Adrenal gland (tissue), 12 donors: ENCODE data around the gene ATXN1. TPM values are rescaled to one million over a fixed set of nuclear protein-coding genes. Genes with fewer than 3 reads are reported as not detected.

Experiments
- DNase-seq, 7 donors: peaks; one replicate each; pipeline ENCODE4 v3.0.0-alpha.2; 2019 to 2020
- H3K27ac ChIP-seq, 5 donors: fragments of 200-600 bp; sonication (generic) in 4 of 5; 1 replicate in 3 of 5; 2 replicates in 2 of 5; pipeline versions ENCODE4 v1.5.1 to v1.8.0; 2016 to 2020; ENCODE audit warnings: mild to moderate bottlenecking in 1 of 5
- H3K27me3 ChIP-seq: fragments of 200-600 bp; 2 replicates; pipeline ENCODE4 v1.8.0; 2021
- H3K36me3 ChIP-seq, 2 donors: fragments of 200-600 bp; replicated peaks in 1 of 2; 1 replicate in 1 of 2; 2 replicates in 1 of 2; pipeline versions ENCODE4 v1.5.1 to v1.8.0; 2018 to 2022
- H3K4me1 ChIP-seq, 2 donors: fragments of 200-600 bp; replicated peaks in 1 of 2; 1 replicate in 1 of 2; 2 replicates in 1 of 2; pipeline versions ENCODE4 v1.5.1 to v1.8.0; 2018 to 2021
- H3K4me3 ChIP-seq, 4 donors: fragments of 200-600 bp; sonication (generic) in 3 of 4; one replicate each; pipeline ENCODE4 v1.5.1; 2016 to 2018
- H3K9me3 ChIP-seq, 3 donors: fragments of 200-600 bp; sonication (generic) in 1 of 3; replicated peaks in 1 of 3; 1 replicate in 2 of 3; 2 replicates in 1 of 3; pipeline versions ENCODE4 v1.5.1 to v1.8.0; 2016 to 2021
- POLR2A ChIP-seq, 2 donors: fragments of 450-650 bp; IDR thresholded peaks; one replicate each; pipeline ENCODE4 v1.6.1; 2017; ENCODE audit warnings: antibody characterized with exemption in 2 of 2, mild to moderate bottlenecking in 2 of 2, moderate library complexity in 1 of 2
- WGBS, 4 donors: extraction: QIAGEN DNeasy Blood & Tissue Kit in 2 of 4; methylation state at CpG; one replicate each; pipeline versions ENCODE4 v1.1.5 to v1.1.7; 2013 to 2017; 5-methylcytosine and 5-hydroxymethylcytosine counted together
- intact Hi-C, 2 donors: fragments of 100-400 bp; cut with DNase I; formaldehyde crosslinking; loops; one replicate each; pipeline versions ENCODE4 v1.14.1 to v1.15.0; 2022 to 2023
- polyA plus RNA-seq, 3 donors: library from polyadenylated mRNA; stranded (reverse); fragments of 200-250 nt in 2 of 3; fragments of 350-450 nt in 1 of 3; fragmentation: Illumina TruSeq in 1 of 3; extraction: RNeasy Lipid Tissue Mini Kit (QIAGEN cat#74804) in 1 of 3; gene quantifications; one replicate each; pipeline ENCODE4 v1.2.3, GENCODE V29; 2013 to 2014
- total RNA-seq, 9 donors: library from RNA; depleted of rRNA in 4 of 9; stranded (reverse); fragments of >200 nt in 4 of 9; fragments of 120-200 nt in 1 of 9; fragmentation: NEBNext Ultra II Directional in 1 of 9; extraction: Animal tissue kit (Norgen Biotek cat#: 25700) in 1 of 9; gene quantifications; one replicate each; pipeline versions ENCODE4 v1.1.0 to v1.2.4, GENCODE V29; 2013 to 2023
- TF ChIP-seq, protein P1 (sequence below), 6 experiments: fragments of 450-650 bp in 4 of 6; fragments of 200-600 bp in 2 of 6; sonication (generic) in 1 of 6; IDR thresholded peaks; 1 replicate in 5 of 6; 2 replicates in 1 of 6; pipeline versions ENCODE4 v1.5.1 to v1.8.0; 2016 to 2021; ENCODE audit warnings: antibody characterized with exemption in 6 of 6, mild to moderate bottlenecking in 2 of 6, moderate library complexity in 1 of 6
- donor health status: healthy with polysubstance abuse.
- donor health status: Bipolar disorder and iron deficiency.
- donor health status: DM: yes; HTN: yes; CAD: no.
- donor health status: DM: no; HTN: no; CAD: no.
- donor health status: DM: no; HTN: no; CAD: no.
- donor health status: DM: yes; HTN: yes; CAD: no.

Gene ATXN1
- total and polyA plus RNA-seq, 12 donors = 3.4 to 51.3 (median 25.4) TPM

GRCh38 chr6:16564436-16564835 is 196.8 kb downstream of the ATXN1 start:
- no peak for DNase-seq
- no peak for TF ChIP-seq POLR2A (IDR thresholded peaks at IDR 0.05)
- TF ChIP-seq, protein P1, sequence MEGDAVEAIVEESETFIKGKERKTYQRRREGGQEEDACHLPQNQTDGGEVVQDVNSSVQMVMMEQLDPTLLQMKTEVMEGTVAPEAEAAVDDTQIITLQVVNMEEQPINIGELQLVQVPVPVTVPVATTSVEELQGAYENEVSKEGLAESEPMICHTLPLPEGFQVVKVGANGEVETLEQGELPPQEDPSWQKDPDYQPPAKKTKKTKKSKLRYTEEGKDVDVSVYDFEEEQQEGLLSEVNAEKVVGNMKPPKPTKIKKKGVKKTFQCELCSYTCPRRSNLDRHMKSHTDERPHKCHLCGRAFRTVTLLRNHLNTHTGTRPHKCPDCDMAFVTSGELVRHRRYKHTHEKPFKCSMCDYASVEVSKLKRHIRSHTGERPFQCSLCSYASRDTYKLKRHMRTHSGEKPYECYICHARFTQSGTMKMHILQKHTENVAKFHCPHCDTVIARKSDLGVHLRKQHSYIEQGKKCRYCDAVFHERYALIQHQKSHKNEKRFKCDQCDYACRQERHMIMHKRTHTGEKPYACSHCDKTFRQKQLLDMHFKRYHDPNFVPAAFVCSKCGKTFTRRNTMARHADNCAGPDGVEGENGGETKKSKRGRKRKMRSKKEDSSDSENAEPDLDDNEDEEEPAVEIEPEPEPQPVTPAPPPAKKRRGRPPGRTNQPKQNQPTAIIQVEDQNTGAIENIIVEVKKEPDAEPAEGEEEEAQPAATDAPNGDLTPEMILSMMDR (IDR thresholded peaks at IDR 0.05) = no peak
- H3K27me3 ChIP-seq = no peaks in the 10 kb centered on the region
- no peaks in the 10 kb centered on the region for H3K36me3 ChIP-seq
- H3K4me3 ChIP-seq = no peak overlapping the region
- H3K9me3 ChIP-seq = no peaks in the 10 kb centered on the region
- intact Hi-C loops = no loop called here
- H3K27ac ChIP-seq = no peak overlapping the region
- WGBS, 4 donors = 75 to 85% (median 82%) methylated on average over 2 of the region's 2 CpGs
- no peaks in the 10 kb centered on the region for H3K4me1 ChIP-seq

GRCh38 chr6:16563628-16564240 is 197.5 kb downstream of the ATXN1 start:
- WGBS, 4 donors = 84 to 94% (median 89%) methylated on average over 10 of the region's 10 CpGs
- TF ChIP-seq POLR2A (IDR thresholded peaks at IDR 0.05) = no peak
- TF ChIP-seq, protein P1 (IDR thresholded peaks at IDR 0.05) = no peak
- Histone ChIP-seq H3K4me3 (no peak overlapping the region), H3K36me3 (no peaks in the 10 kb centered on the region), H3K4me1 (peaks cover 0 to 7% of the 10 kb centered on the region in 2 donors), H3K27ac (no peak overlapping the region), H3K27me3 (no peaks in the 10 kb centered on the region), H3K9me3 (no peaks in the 10 kb centered on the region)
- DNase-seq = no peak
- intact Hi-C loops = no loop called here

DNA sequence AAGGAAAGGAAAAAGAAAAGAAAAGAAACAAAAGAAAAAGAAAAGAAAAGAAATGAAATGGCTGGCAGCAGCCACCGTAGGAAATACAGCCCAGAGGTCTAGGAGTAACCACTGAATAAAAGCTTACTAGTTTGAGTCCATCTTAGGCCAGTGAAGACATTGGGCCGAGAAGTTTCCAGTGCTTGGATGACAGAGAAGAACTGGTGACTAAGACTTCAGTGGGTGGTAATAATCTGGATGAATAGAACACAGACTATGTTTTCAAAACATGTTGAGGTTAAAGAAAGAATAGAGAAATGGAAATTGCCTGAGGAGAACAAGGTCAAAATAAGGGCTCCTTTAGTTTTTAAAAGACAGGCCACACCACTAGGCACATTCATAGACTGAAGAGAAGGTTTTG is 198.8 kb downstream of the ATXN1 start:
- no peak for DNase-seq
- H3K36me3 ChIP-seq = no peaks in the 10 kb centered on the region
- no peaks in the 10 kb centered on the region for H3K27me3 ChIP-seq
- no peak overlapping the region for H3K4me3 ChIP-seq
- H3K4me1 ChIP-seq = peaks cover 0 to 9% of the 10 kb centered on the region in 2 donors
- 65 to 92% (median 82%) methylated on average over 2 of the region's 2 CpGs for WGBS, 4 donors
- TF ChIP-seq, protein P1 (IDR thresholded peaks at IDR 0.05) = no peak
- no peak for TF ChIP-seq POLR2A (IDR thresholded peaks at IDR 0.05)
- H3K27ac ChIP-seq = no peak overlapping the region
- intact Hi-C loops = no loop called here
- no peaks in the 10 kb centered on the region for H3K9me3 ChIP-seq

DNA sequence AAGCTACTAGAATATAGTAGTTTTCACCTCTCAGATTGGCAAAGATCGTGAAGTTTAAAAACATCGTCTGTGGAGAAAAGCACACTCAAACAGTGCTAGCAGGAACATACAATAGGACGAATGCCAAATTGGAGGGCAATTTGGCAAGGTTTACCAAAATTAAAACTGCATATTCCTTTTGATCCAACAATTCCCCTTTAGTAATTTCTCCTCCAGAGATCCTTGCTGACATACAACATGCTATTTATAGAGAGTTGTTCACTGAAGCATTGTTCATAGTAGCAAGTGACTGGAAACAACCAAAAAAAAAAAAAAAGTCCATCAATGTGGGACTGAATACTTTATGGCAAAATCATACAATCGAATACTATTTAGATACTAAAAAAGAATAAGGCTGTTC is 202.2 kb downstream of the ATXN1 start:
- Histone ChIP-seq H3K27ac (no peak overlapping the region), H3K4me1 (peaks cover 0 to 9% of the 10 kb centered on the region in 2 donors), H3K9me3 (no peaks in the 10 kb centered on the region), H3K27me3 (no peaks in the 10 kb centered on the region), H3K4me3 (no peak overlapping the region), H3K36me3 (no peaks in the 10 kb centered on the region)
- no peak for DNase-seq
- intact Hi-C loops = no loop called here
- TF ChIP-seq, protein P1 (IDR thresholded peaks at IDR 0.05) = no peak
- 63 to 75% (median 68%) methylated on average over 4 of the region's 4 CpGs for WGBS, 4 donors
